HG03378 (cell line): ENCODE data around the gene ADRM1.

Experiments
- ATAC-seq: cut with Tn5 transposase; IDR thresholded peaks from one replicate; pipeline ENCODE4 v1.9.1; 2021; ENCODE audit warnings: mild to moderate bottlenecking, moderate library complexity; ENCODE audit not compliant: unreplicated experiment

ADRM1 gene

DNA sequence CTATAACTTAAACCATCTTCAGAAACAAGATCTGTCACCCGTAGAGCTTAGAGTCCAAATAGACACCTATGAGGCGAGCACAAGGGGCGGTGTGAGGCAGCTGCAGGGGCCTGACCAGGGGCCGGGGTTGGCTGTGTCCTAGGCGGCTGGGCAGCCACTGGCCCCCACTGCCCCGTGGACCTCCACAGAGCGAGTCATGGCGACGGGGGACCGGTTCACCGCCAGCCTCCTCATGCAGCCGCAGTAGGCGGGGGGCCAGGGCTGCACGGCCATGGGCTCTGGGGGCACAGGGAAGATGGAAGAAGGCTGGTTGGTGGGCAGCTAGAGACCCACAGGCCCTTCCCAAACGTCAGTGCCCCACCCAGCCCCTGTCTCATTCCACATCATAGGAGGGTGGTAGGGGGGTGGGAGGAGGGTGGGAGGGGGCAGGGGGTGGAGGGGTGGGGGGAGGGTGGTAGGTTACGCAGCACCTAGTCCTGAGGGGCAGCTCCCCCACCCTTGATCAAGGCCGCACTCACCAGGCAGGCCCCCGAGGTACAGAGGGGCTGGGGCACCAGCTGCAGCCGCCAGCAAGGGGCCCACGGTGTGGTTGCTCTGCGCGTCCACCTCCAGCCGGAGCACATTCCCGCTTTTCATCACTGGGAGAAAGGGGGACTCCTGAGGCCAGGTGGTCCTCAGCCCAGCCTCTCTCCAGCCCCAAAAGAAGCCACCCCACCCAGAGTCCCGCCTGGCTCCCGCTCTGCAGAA lies 6.6 kb downstream of the ADRM1 start:
- ATAC-seq, result no peak

GRCh38 chr20:62309947-62310756 lies 7.4 kb downstream of the ADRM1 start:
- no peak for ATAC-seq

- no peak for ATAC-seq
These were observed 7.9 kb downstream of the ADRM1 start for GRCh38 chr20:62310757-62311121.

DNA sequence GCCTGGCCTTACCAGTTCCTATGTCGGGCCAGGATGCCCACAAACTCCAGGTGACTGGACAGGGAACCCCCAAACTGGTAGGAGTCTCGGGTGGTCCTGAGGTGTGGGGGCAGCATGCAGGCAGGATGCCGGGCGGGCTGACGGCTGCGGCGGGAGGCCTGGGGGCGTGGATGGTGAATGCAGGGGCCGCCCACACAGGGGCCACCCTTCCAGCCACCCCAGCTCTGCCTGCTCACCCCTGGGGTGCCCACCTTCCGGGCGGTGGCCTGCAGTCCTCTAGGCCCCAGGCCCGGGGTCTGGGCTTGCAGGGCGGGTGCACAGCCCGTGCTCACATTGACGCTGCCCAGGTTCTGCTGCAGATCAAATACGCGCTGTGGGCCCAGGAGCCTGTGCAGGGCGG lies 8.4 kb downstream of the ADRM1 start:
- no peak for ATAC-seq

GRCh38 chr20:62311832-62312661 lies 9.2 kb downstream of the ADRM1 start:
- no peak for ATAC-seq

DNA sequence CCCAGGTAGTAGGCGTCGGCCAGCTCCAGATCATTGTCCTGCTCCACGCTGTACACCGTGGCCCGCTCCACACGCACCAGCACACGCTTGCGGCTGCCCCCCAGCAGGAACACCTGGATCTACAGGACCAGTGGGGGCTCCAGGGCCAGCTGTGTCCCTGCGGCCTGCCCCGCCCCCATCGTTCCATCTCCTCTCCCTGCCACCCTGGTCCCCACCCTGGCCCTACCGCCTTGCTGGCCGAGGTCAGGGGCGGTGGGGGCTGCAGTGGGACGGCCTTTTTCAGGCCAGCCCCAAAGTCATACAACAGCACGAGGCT lies 9.8 kb downstream of the ADRM1 start:
- ATAC-seq, result no peak

DNA sequence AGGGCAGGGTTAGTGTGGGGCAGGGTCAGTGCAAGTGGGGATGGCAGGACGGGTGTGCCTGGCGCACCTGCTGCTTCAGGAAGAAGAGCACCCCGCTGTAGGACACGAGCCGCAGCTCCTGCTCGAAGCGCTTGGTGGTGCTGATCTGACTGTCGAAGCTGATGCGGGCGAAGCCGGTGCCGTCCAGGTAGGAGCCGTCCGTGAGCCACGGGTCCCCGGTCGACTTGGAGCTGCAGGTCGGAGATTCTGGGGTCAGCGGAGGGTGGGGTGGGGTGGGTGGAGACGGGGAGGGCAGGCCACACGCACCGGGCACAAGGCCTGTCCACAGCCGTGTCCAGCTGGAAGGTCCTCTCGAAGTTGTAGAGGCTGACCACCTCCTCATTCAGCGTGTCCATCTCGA lies 10.2 kb downstream of the ADRM1 start:
- no peak for ATAC-seq

DNA sequence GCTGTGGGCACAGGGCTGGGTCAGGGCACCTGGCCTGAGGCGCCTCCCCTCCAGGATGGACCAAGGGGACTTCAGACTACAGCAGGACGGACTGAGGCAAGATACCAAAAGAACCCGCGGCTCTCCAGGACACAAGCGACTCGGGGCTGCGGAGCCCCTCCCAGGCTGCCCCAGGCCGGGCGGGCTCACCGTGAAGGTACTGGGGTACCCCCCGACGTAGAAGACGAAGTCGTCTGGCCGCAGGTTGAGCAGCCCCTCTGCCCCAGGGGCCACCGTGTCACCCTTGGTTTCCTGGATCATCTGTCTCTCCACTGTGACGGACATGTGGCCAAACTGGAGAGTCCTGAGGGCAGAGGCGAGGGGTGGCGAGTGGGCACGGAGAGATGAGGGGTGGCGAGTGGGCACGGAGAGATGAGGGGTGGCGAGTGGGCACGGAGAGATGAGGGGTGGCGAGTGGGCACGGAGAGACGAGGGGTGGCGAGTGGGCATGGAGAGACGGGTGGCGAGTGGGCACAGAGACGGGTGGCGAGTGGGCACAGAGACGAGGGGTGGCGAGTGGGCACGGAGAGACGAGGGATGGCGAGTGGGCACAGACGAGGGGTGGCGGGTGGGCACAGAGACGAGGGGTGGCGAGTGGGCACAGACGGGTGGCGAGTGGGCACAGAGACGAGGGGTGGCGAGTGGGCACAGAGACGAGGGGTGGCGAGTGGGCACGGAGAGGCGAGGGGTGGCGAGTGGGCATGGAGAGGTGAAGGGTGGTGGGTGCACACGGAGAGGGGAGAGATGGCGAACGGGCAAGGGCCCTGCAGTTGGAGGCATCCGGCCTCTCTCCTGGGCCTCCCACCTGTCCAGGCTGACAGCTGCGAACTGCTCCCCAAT lies 10.9 kb downstream of the ADRM1 start:
- ATAC-seq, result no peak

DNA sequence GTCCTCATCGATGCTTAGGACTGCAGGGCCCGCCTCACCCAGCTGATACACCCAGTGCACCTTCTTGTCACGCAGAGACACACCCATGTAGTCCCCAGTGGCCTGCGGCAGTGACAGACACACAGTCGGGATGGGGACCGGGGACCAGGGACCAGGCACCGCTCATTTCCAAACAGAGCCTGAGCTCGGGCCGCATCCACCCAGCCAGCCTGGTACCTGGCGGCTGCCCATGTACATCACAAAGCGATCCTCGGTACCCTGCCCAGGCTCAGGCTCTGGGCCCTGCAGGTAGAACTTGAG lies 11.5 kb downstream of the ADRM1 start:
- ATAC-seq, result no peak

DNA sequence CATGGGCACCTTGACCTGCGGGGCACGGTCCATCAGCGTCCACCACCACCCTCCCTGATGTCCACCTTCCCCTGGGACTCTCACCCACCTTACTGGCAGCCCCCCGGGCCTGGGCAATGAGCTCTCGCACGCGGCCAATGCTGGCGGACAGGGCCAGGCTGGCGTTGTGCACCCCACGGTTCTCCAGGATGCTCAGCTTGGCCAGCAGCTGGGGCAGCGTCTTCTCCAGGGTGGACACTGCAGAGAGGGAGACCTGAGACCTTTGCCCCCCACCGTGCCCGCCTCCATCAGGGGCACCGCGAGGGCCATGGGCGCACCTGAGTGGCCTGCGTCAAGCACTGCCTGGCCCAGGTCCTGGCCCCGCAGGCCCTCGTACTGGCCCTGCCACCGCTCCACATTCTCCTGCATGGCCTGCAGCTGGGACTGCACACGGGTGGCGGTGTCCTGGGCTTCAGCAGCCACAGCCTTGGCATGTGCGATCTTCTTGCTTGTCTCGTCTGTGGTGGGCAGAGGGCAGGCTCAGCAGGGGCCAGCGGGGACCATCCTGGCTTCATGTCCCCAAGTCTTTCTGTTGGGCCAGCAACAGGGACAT lies 12.0 kb downstream of the ADRM1 start:
- ATAC-seq, result no peak

GRCh38 chr20:62315773-62316172 lies 13.0 kb downstream of the ADRM1 start:
- ATAC-seq, result no peak

DNA sequence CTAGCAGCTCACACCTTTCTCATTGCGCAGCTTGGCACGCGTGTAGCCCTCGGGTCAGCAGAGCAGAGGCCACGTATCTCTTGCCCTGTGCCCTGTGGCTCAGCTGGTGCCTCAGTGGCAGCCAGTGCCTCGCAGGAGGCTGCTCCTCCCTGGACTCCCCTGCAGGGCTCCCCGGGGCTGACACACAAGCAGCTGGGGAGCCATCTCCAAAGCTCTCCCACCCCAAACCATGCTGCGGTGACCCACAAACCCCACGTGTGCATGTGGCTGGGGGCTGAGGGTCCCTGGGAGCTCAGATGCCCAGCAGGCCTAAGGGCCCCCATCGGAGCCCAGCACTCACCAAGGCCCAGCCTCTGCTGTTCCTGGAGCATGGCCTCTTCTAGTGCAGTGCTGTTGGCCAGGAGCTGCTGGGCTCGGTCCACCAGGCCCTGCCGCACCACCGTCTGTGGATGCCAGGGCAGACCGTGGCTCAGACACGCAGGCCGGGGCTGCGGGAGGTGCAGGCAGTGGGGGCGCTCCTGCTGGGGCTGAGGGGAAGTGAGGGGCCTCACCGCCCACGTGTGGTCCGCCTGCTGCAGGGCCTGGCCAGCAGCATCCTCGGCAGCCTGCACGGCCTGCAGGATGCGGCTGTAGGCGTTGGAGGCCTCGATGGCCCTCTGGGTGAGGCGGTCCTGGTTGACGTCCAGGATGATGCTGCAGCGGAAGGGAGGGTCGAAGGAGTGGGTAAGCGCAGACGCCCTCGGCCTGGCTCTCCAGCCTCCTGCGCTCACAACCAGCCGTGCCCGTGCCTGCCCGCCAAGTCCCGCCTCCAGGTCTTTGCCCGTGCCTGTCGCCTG lies 13.8 kb downstream of the ADRM1 start:
- no peak for ATAC-seq

- ATAC-seq, result no peak
These were observed 14.4 kb downstream of the ADRM1 start for GRCh38 chr20:62317167-62317655.

- ATAC-seq, result no peak
These were observed 15.9 kb downstream of the ADRM1 start for GRCh38 chr20:62318400-62319345.

DNA sequence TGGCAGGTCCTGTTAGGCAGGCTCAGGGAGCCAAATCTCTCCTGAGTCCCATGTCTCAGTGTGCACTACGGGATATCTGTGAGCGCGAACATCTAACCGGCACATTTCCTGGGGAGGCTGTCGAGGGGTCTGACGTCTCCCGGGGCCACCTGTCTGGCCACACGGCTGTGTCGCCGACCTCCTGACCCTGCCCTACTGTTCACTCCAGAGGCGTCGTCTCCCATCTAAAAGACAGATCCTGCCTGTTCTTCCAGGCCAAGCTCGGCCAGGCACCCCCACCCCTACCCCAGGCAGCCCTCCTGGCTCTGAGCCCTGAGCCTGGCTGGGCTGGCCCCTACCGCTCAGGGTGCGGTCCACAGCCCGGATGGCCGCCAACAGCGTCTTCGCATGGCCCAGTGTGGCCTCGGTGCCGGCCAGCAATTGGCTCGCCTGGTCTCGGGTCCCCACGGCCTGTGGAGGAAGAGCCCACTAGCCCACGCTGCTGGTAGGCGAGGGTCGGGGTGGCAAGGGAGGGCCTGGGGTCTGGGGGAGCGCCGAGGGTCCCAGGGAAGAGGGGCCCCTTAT lies 16.6 kb downstream of the ADRM1 start:
- ATAC-seq, result no peak

GRCh38 chr20:62320581-62321354 lies 18.0 kb downstream of the ADRM1 start:
- ATAC-seq, result no peak

DNA sequence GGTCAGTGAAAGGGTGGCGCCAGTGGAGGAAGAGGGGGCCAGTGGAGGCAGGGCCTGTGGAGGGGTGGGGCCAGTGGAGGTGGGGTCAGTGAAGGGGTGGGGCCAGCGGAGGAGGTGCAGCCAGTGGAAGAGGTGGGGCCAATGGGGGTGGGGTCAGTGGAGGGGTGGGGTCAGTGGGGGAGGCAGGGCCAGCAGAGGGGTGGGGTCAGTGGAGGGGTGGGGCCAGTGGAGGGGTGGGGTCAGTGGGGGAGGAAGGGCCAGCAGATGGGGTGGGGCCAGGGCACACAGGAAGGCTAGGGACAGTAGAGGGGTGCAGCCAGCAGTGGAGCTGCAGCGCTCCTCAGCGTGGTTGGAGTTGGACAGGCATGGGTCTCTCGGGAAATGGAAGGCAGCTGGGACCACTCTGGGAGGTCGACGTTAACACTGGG lies 18.7 kb downstream of the ADRM1 start:
- no peak for ATAC-seq
